Endometrium (tissue), 2 donors: ENCODE measurements around the gene RNLS.

ENCODE experiments used
- FAIRE-seq: peaks from 2 replicates; lab custom pipeline; 2012; peaks lifted over from hg19 to GRCh38; lab: Jason Lieb, UNC
- donor health status: control.
- donor health status: control.

Gene RNLS

DNA sequence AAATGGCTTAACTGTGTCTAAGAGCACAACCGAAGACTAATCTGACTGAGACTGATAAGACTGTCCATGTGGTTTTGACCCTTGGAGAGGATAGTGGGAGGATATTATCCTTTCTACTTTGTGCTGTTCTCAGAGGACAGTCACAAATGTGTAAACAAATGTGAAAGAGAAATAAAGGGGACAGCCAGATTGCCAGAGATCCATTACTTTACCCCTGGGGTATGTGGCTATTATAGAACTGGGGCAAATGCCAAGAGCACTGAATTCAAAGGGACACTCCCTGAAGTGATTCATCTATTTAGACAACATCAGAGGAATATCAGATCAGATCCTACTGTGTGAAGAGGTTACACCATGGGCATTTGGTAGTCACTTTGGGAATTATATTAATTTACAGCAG lies 154.7 kb downstream of the RNLS start:
- no peak for FAIRE-seq

DNA sequence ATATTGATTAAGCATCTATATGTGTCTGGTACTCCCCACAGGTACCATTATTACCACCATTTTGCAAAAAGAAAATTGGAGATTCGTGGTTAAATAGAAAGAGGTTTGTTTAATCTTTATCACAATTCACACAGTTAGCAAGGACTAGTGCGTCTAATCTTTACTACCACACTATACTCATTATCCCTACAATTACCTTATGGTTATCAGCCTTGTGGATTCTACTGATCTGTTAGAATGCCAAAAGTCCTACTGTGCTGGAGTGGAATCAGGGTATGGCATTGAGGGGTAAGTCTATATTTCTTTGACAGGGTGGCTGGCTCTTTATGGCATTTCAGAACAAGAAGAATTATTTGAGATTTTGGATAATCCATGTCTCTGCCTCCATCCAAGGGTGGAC lies 156.1 kb downstream of the RNLS start:
- FAIRE-seq, result no peak

GRCh38 chr10:88424881-88425280 lies 158.2 kb downstream of the RNLS start:
- FAIRE-seq, result no peak

- FAIRE-seq, result no peak
Measured at GRCh38 chr10:88423732-88424131, 159.4 kb downstream of the RNLS start.

DNA sequence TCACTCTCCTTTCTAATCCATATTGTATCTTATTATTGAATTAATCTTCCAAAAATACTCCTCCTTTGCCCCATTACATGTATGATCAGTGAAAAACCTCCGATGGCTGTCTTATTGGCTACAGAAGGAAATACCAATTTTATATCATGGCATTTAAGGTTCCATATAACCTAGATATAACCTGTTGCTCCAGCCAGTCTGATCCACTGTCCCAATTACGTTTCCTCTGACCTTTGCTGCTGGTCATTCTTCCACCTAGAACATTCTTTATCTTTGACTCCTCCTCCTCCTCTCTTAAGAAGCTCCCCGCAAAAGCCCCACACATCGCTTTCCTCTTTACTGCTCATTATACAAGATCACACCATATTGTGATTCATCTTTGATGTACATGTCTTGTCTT lies 161.5 kb downstream of the RNLS start:
- no peak for FAIRE-seq

- FAIRE-seq, result no peak
Measured at GRCh38 chr10:88418871-88419270, 164.2 kb downstream of the RNLS start.

- no peak for FAIRE-seq
Measured at GRCh38 chr10:88417387-88418030, 165.6 kb downstream of the RNLS start.

DNA sequence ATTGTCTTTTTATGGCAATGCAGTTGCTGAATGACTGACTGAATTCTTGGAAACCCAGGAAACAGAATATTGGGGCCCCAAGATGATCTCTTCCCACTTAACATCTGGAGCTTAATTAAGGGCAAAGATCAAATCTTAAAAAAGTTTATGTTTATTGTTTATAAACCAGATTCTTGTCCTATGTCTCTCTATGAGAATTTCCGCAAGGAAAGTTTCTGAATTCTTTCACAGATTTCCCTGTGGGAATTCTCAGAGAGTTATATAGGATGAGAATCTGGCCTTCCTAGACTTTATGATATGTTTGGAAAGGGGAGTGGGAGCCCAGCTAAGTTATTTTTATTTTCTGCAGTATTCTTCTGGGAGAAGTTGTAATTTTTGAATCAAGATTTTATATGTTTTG lies 166.3 kb downstream of the RNLS start:
- peak; percentile 80 for FAIRE-seq

GRCh38 chr10:88415533-88416130 lies 167.5 kb downstream of the RNLS start:
- FAIRE-seq, result no peak

DNA sequence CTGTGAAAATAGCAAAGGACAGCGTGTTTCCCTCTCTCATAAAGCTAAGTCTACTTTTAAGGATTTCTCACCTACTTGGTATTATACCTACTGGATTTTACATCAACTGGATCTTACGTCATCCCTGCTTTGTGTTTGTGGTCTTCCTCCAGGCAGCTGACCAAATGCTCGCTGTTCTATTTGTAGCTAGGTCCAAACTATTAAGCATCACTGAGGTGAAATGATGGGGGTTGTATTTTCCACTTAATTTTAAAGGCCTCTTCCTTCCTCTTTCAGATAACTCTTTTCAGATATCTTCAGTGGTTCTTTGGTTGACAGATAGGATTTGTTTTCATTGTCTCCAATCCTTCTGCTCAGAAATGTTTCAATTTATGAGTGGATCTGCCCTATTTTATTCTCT lies 169.7 kb downstream of the RNLS start:
- FAIRE-seq, result no peak

- no peak for FAIRE-seq
Measured at GRCh38 chr10:88411772-88412349, 171.3 kb downstream of the RNLS start.

GRCh38 chr10:88409824-88410223 lies 173.3 kb downstream of the RNLS start:
- FAIRE-seq, result no peak

DNA sequence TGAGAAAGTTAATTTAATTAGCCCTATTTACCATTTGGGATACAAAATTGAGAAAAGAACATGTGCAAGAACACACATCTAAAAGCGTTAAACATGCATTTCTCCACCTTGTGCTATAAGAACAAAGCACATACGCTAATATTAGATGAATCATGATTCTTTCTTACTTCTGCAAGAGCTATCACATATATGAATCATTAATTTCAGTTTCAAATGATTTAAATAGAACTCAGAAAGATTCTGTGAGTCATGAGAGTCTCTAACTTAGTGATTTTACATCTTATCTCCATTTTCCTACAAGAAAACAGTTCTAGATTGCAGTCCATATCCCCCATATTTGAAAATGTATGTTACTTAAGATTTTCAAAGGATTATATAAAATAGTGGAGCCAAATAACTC lies 173.9 kb downstream of the RNLS start:
- FAIRE-seq, result no peak

- no peak for FAIRE-seq
Measured at GRCh38 chr10:88408096-88408495, 175.0 kb downstream of the RNLS start.

- no peak for FAIRE-seq
Measured at GRCh38 chr10:88404133-88404532, 179.0 kb downstream of the RNLS start.

- no peak for FAIRE-seq
Measured at GRCh38 chr10:88401671-88402347, 181.3 kb downstream of the RNLS start.

- no peak for FAIRE-seq
Measured at GRCh38 chr10:88399240-88399639, 183.9 kb downstream of the RNLS start.

DNA sequence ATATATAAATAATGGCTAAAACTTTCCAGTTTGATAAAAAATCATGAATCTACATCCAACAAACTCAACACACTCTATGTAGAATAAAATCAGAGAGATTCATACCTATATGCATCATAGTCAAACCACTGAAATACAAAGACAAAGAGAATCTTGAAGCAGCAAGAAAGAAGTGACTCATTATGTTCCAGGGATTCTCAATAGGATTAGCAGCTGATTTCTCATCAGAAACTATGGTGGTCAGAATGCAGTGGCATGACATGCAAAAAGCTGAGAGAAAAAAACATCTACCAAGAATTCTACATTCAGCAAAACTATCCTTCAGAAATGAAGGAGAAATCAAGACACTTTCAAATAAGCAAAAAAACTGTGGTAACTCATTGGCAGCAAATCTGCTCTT lies 187.4 kb downstream of the RNLS start:
- FAIRE-seq, result no peak

GRCh38 chr10:88392222-88392621 lies 190.9 kb downstream of the RNLS start:
- no peak for FAIRE-seq

- no peak for FAIRE-seq
Measured at GRCh38 chr10:88390041-88390440, 193.1 kb downstream of the RNLS start.

- FAIRE-seq, result peak; percentile 95
Measured at GRCh38 chr10:88389456-88389855, 193.7 kb downstream of the RNLS start.

GRCh38 chr10:88388324-88388723 lies 194.8 kb downstream of the RNLS start:
- no peak for FAIRE-seq
